Nephron progenitor cell (in vitro differentiated cells): ENCODE measurements around the gene SLC15A3.

Source experiments
- DNase-seq: peaks from one replicate; pipeline ENCODE4 v3.0.0; 2021
- H3K27ac Mint-ChIP-seq: 2 replicates; pipeline ENCODE4 v1.8.0; 2021; ENCODE audit warnings: mild to moderate bottlenecking, moderate library complexity, mixed read lengths
- H3K27me3 Mint-ChIP-seq: 2 replicates; pipeline ENCODE4 v1.8.0; 2021; ENCODE audit warnings: mild to moderate bottlenecking, low read depth, mixed read lengths; ENCODE audit not compliant: poor library complexity
- H3K36me3 Mint-ChIP-seq: 2 replicates; pipeline ENCODE4 v1.8.0; 2021; ENCODE audit warnings: low read depth, mixed read lengths
- H3K4me1 Mint-ChIP-seq: 2 replicates; pipeline ENCODE4 v1.8.0; 2021; ENCODE audit warnings: mixed read lengths
- H3K4me3 Mint-ChIP-seq: 2 replicates; pipeline ENCODE4 v1.8.0; 2021; ENCODE audit warnings: mild to moderate bottlenecking, moderate library complexity, mixed read lengths
- H3K9me3 Mint-ChIP-seq: 2 replicates; pipeline ENCODE4 v1.8.0; 2021; ENCODE audit warnings: mild to moderate bottlenecking, moderate library complexity, mixed read lengths
- TF ChIP-seq, protein P1 (sequence below): fragments of 200-600 bp; sonication (generic); IDR thresholded peaks from 2 replicates; pipeline ENCODE4 v1.5.0; 2021; ENCODE audit warnings: antibody characterized with exemption

Gene SLC15A3

DNA sequence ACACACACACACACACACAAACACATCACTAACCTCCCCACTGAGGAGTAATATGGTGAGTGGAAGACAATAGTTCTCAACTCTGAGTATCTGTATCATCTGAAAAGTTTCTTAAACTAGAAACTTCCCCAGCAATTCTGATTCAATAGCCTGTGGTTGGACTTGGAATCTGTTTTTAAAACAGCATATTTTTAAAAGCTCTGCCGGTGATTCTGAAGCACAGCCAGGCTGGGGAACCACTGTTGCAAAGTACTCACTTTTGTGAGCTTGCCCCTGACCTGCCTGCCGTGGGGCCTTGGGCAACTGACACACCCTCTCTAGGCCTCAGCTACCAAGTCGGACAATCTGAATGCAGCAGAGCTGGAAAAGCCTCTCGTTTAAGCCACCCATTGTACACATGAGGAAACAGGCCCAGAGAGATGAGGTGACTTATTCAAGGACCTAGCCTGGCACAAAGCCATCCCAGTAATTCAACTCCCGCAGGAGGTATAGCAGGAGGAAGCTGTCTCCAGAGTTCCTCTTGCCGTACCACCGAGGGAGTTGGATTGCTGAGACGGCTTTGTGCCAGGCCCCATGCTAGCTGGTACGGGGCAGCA, 8.9 kb downstream of the SLC15A3 start:
- H3K36me3 Mint-ChIP-seq = peaks cover 8% of the 10 kb centered on the region
- no peak overlapping the region for H3K27ac Mint-ChIP-seq

DNA sequence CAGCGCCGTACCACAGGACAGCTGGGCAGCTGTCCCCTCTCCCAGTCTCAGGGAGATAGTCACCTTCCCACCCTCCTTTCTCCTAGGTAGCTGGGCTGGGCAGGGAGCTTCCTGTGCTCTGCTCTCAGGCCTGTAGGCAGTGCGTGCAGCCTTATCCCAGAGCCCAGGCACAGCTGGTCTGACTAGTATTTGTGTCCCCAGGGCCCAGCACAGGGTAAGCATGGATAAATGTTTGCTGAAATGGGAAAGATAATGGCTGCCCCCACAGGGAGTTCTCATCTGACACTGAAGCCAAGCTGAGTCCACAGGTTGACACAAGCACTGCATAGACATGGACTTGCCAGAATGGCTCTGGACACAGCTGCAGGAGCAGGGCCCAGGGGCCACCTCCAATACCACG, 9.8 kb downstream of the SLC15A3 start:
- TF ChIP-seq, protein P1, sequence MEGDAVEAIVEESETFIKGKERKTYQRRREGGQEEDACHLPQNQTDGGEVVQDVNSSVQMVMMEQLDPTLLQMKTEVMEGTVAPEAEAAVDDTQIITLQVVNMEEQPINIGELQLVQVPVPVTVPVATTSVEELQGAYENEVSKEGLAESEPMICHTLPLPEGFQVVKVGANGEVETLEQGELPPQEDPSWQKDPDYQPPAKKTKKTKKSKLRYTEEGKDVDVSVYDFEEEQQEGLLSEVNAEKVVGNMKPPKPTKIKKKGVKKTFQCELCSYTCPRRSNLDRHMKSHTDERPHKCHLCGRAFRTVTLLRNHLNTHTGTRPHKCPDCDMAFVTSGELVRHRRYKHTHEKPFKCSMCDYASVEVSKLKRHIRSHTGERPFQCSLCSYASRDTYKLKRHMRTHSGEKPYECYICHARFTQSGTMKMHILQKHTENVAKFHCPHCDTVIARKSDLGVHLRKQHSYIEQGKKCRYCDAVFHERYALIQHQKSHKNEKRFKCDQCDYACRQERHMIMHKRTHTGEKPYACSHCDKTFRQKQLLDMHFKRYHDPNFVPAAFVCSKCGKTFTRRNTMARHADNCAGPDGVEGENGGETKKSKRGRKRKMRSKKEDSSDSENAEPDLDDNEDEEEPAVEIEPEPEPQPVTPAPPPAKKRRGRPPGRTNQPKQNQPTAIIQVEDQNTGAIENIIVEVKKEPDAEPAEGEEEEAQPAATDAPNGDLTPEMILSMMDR = no peak
- H3K9me3 Mint-ChIP-seq = no peaks in the 10 kb centered on the region
- H3K4me1 Mint-ChIP-seq = peaks cover 52% of the 10 kb centered on the region
- peaks cover 8% of the 10 kb centered on the region for H3K36me3 Mint-ChIP-seq
- peaks cover 12% of the 10 kb centered on the region for H3K27me3 Mint-ChIP-seq
- no peak for DNase-seq
- H3K27ac Mint-ChIP-seq = no peak overlapping the region
- H3K4me3 Mint-ChIP-seq = no peak overlapping the region

More for the DNA sequence above, 8.9 kb downstream of the SLC15A3 start:
- Mint-ChIP-seq H3K27me3 (peaks cover 13% of the 10 kb centered on the region), H3K9me3 (no peaks in the 10 kb centered on the region), H3K4me1 (peaks cover 52% of the 10 kb centered on the region), H3K4me3 (no peak overlapping the region)
- TF ChIP-seq, protein P1 = no peak
- DNase-seq = no peak

DNA sequence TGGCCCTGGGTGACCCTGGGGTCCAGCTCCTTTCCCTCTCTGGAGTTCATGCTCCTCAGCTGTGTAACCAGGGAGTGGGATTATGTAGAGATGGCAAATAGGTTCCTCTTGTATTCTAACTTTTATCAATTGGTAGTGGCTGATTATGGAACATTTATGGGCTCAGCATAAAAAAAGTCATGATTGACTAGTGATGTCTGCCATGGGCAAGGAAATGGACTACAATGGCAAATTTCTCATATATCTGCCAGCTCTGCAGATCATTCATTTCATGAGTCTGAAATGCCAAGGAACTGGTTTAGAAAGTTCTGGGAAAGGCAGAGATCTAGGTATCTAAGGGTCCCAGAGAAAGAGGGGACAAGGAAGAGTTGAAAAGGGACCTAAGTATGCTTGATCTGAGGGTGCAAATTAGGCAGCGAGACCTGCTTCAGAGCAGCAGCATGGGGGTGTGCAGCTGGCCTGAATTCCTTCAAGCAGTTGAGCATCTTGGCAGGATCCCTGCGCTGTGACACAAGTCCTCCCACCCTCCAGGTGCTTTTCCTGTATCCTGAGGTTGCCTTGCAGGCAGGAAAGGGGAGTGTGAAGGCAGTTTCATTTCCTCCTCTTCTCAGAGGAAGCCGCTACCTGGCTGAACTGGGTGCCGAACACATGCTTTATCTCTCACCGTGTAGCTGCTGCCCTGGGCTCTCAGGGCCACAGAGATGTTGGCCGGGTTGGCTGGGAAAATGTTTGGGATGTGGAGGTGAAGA, 10.4 kb downstream of the SLC15A3 start:
- Mint-ChIP-seq H3K9me3 (no peaks in the 10 kb centered on the region), H3K36me3 (peaks cover 8% of the 10 kb centered on the region), H3K27ac (no peak overlapping the region), H3K27me3 (peaks cover 12% of the 10 kb centered on the region), H3K4me1 (peaks cover 51% of the 10 kb centered on the region), H3K4me3 (no peak overlapping the region)
- no peak for DNase-seq
- TF ChIP-seq, protein P1 = no peak

DNA sequence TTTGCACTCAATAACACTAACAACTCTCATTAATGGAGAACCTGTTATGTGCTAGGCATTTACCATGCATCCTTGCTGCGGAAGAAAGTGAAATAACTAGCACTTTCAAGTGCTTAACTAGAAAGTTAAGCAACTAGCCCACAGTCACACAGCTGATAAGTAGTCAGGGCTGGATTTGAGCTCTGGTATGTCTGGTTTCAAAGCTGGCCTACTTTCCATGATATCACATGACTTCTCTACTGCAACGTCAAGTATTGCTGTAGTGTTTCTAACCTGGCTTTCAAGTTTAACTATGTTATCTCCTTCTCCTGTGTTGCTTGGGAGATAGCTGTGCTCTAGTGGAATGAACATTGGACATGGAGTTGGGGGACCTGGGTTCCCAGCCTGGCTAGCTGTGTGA, 12.1 kb downstream of the SLC15A3 start:
- no peak overlapping the region for H3K27ac Mint-ChIP-seq
- peaks cover 13% of the 10 kb centered on the region for H3K36me3 Mint-ChIP-seq
- no peak overlapping the region for H3K4me3 Mint-ChIP-seq
- peaks cover 42% of the 10 kb centered on the region for H3K4me1 Mint-ChIP-seq
- no peak for DNase-seq
- TF ChIP-seq, protein P1 = no peak
- H3K9me3 Mint-ChIP-seq = no peaks in the 10 kb centered on the region
- H3K27me3 Mint-ChIP-seq = peaks cover 9% of the 10 kb centered on the region

DNA sequence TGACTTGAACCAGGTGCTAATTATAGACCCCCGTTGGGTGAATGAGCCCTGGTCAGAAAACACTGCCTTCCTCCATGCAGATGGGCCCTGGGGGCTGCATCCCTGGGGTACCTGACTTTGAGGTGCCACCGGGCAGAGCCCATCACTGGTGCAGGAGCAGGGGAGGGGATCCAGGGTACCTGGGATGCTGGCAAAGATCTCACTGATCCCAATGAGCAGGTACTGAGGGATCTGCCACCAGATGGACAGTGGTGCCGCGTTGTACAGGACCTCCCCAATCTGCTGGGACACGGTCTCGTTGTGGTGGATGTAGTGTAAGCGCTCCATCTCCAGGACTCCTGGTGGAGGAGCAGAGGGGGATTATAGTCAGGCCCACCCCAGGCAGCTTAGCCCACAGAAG, 12.7 kb downstream of the SLC15A3 start:
- H3K27me3 Mint-ChIP-seq = peaks cover 8% of the 10 kb centered on the region

More for the DNA sequence above, 12.7 kb downstream of the SLC15A3 start:
- H3K9me3 Mint-ChIP-seq = no peaks in the 10 kb centered on the region
- DNase-seq = no peak
- H3K4me1 Mint-ChIP-seq = peaks cover 40% of the 10 kb centered on the region
- H3K36me3 Mint-ChIP-seq = peaks cover 13% of the 10 kb centered on the region
- H3K4me3 Mint-ChIP-seq = no peak overlapping the region
- TF ChIP-seq, protein P1 = no peak
- no peak overlapping the region for H3K27ac Mint-ChIP-seq
